B cell (primary cell): ENCODE results near the gene RAB3IP.

Source experiments
- EZH2 ChIP-seq: IDR thresholded peaks from 2 replicates; pipeline ENCODE4 v1.6.1; 2012; ENCODE audit warnings: borderline replicate concordance, low read depth, mild to moderate bottlenecking, moderate library complexity, low read length; ENCODE audit not compliant: insufficient read depth, poor library complexity, severe bottlenecking
- TF ChIP-seq, protein P1 (sequence below): fragments of 200-600 bp; IDR thresholded peaks from one replicate; pipeline ENCODE4 v1.8.0; 2022; ENCODE audit warnings: antibody characterized with exemption, mild to moderate bottlenecking

DNA sequence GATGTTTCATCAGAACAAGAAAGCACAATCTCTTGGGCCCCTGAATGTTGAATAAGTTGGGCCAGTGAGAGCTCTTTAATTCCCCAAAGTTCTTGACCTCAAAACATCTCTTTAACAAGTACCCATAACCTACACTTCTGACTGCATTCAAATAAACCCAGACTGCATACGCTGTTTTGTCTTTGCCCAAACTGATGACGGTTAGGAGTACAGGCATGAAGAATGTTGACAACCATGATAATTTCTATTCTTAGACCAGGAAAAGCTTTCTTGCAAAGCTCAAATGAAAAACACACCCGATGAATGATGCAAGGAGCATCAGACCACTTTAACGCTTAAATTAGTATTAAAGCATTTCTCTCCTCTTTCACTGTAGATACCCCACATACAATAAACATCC is 11.7 kb upstream of the RAB3IP start:
- no peak for TF ChIP-seq EZH2
- TF ChIP-seq, protein P1, sequence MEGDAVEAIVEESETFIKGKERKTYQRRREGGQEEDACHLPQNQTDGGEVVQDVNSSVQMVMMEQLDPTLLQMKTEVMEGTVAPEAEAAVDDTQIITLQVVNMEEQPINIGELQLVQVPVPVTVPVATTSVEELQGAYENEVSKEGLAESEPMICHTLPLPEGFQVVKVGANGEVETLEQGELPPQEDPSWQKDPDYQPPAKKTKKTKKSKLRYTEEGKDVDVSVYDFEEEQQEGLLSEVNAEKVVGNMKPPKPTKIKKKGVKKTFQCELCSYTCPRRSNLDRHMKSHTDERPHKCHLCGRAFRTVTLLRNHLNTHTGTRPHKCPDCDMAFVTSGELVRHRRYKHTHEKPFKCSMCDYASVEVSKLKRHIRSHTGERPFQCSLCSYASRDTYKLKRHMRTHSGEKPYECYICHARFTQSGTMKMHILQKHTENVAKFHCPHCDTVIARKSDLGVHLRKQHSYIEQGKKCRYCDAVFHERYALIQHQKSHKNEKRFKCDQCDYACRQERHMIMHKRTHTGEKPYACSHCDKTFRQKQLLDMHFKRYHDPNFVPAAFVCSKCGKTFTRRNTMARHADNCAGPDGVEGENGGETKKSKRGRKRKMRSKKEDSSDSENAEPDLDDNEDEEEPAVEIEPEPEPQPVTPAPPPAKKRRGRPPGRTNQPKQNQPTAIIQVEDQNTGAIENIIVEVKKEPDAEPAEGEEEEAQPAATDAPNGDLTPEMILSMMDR = no peak
